Osteoblast (primary cell): ENCODE data around the gene SNRNP40. TPM values are rescaled to one million over a fixed set of nuclear protein-coding genes. Genes with fewer than 3 reads are reported as not detected.
"Not testable (repeated sequence)": the region's sequence is repeated elsewhere in the genome, so short reads cannot be mapped to it uniquely, and the experiment has no call there.

Source experiments
- DNase-seq: peaks from one replicate; pipeline ENCODE4 v3.0.0; 2011; ENCODE audit warnings: low spot score, mixed read lengths; ENCODE audit not compliant: insufficient read length; ENCODE audit errors: missing footprints
- H2AFZ ChIP-seq: 2 replicates; pipeline ENCODE4 v1.6.0; 2011; ENCODE audit warnings: mild to moderate bottlenecking, low read length
- H3K27ac ChIP-seq: 2 replicates; pipeline ENCODE4 v1.5.1; 2011; ENCODE audit warnings: mild to moderate bottlenecking, low read depth, low read length, moderate library complexity
- H3K27me3 ChIP-seq: 2 replicates; pipeline ENCODE4 v1.6.0; 2012; ENCODE audit warnings: mild to moderate bottlenecking, control low read depth, inconsistent platforms, low read length, moderate library complexity; ENCODE audit not compliant: insufficient read depth
- H3K36me3 ChIP-seq: 2 replicates; pipeline ENCODE4 v1.5.1; 2011; ENCODE audit warnings: mild to moderate bottlenecking, low read length, control low read depth, moderate library complexity; ENCODE audit not compliant: insufficient read depth
- H3K4me1 ChIP-seq: 2 replicates; pipeline ENCODE4 v1.5.1; 2011; ENCODE audit warnings: mild to moderate bottlenecking, low read length, control low read depth, moderate library complexity; ENCODE audit not compliant: insufficient read depth
- H3K4me2 ChIP-seq: 2 replicates; pipeline ENCODE4 v1.6.0; 2011; ENCODE audit warnings: mild to moderate bottlenecking, low read length; ENCODE audit not compliant: insufficient read depth
- H3K4me3 ChIP-seq: fragments of 200-600 bp; sonication (generic); 3 replicates; pipeline ENCODE4 v1.5.1; 2012; ENCODE audit warnings: mild to moderate bottlenecking, low read length, inconsistent platforms; ENCODE audit not compliant: insufficient read depth
- H3K79me2 ChIP-seq: 2 replicates; pipeline ENCODE4 v1.6.0; 2012; ENCODE audit warnings: mild to moderate bottlenecking, low read length, control low read depth, inconsistent platforms; ENCODE audit not compliant: insufficient read depth
- H3K9me3 ChIP-seq: 2 replicates; pipeline ENCODE4 v1.5.1; 2011; ENCODE audit warnings: low read depth, low read length, control low read depth
- H4K20me1 ChIP-seq: 2 replicates; pipeline ENCODE4 v1.6.0; 2012; ENCODE audit warnings: mild to moderate bottlenecking, low read length, control low read depth; ENCODE audit not compliant: insufficient read depth
- total RNA-seq: library from RNA; depleted of rRNA; stranded (reverse); fragments of >200 nt; gene quantifications from 2 replicates; pipeline ENCODE4 v1.2.3, GENCODE V29; 2012
- TF ChIP-seq, protein P1 (sequence below): IDR thresholded peaks from 2 replicates; pipeline ENCODE4 v1.5.1; 2011; ENCODE audit warnings: mild to moderate bottlenecking, low read depth, low read length, moderate library complexity; ENCODE audit errors: extremely low read depth

SNRNP40 gene
- total RNA-seq, 1 donor: 78.2 TPM

DNA sequence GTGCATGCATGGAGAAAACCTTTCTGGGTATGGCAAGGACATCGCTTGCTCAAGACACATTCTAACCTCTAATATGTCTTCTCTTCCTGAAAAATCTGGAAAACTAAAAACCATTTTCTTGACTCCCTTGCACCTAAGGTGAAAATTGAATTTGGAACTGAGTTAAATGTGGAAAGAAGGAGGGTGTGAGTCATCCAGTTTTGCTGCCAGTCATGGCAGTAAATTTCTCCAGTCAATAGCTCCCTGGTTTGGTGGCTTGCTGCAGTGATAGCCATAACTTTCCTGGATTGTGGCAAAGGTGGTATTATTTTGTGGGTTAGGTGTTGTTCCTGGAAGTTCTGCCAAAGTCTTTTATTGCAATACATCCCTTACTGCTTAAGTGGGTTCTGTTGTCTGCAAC lies 2.8 kb upstream of the SNRNP40 start:
- no peaks in the 10 kb centered on the region for H3K27me3 ChIP-seq
- H3K9me3 ChIP-seq: no peaks in the 10 kb centered on the region
- peak overlapping the region; percentile 6 for H3K4me2 ChIP-seq
- H3K27ac ChIP-seq: peak overlapping the region; percentile 5
- DNase-seq: peak; percentile 46
- H2AFZ ChIP-seq: no peak overlapping the region
- H3K4me3 ChIP-seq: no peak overlapping the region
- peaks cover 28% of the 10 kb centered on the region for H3K4me1 ChIP-seq
- no peaks in the 10 kb centered on the region for H3K36me3 ChIP-seq
- peaks cover 91% of the 10 kb centered on the region for H3K79me2 ChIP-seq
- TF ChIP-seq, protein P1, sequence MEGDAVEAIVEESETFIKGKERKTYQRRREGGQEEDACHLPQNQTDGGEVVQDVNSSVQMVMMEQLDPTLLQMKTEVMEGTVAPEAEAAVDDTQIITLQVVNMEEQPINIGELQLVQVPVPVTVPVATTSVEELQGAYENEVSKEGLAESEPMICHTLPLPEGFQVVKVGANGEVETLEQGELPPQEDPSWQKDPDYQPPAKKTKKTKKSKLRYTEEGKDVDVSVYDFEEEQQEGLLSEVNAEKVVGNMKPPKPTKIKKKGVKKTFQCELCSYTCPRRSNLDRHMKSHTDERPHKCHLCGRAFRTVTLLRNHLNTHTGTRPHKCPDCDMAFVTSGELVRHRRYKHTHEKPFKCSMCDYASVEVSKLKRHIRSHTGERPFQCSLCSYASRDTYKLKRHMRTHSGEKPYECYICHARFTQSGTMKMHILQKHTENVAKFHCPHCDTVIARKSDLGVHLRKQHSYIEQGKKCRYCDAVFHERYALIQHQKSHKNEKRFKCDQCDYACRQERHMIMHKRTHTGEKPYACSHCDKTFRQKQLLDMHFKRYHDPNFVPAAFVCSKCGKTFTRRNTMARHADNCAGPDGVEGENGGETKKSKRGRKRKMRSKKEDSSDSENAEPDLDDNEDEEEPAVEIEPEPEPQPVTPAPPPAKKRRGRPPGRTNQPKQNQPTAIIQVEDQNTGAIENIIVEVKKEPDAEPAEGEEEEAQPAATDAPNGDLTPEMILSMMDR: no peak
- peaks cover 12% of the 10 kb centered on the region for H4K20me1 ChIP-seq

DNA sequence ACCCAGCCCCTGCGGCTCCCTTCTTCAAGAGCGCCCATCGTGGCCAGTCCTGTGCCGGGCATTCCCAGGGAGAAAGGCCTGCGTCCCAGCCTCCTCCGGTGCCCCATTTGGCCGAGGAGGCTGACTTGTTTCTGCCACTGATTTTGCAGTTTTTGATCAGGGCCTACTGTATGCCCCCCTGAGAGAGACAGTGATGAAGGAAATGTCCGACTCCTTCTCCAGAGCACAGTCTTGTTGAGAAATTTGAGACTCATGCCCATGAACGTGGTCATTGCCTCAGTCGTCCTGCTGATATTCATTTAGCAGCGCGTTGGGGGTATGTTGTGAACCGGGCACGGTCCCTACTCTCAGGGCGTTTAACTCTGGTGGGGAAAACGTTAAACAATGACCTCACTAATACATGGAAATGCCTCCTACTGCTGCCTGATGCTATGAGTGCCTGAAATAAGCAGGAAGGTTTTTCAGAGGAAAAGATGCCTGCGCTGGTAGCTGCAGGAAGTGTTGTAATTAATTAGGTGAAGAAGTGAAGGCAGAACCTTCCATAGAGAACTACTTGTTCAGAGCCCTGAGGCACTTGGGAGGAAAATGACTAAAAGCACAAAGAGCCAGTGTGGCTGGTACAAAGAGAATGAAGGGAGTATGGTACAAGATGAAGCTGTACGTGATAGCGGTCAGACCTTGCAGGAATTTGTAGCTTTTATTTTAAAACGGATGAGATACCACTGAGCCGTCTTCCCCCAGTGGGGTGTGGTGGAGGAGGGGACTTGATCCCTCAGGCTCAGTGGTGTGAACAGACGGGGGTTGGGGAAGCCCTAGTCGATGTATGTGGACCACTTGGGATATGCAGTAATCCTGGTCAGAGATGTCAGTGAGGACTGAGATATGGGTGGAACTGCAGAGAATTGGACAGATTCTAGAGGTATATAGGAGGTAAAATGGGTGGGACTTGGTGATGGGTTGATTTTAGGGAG lies 974 bp upstream of the SNRNP40 start:
- Histone ChIP-seq H3K27me3 (no peaks in the 10 kb centered on the region), H3K27ac (peak overlapping the region; percentile 94), H3K4me3 (peak overlapping the region; percentile 99), H4K20me1 (peaks cover 12% of the 10 kb centered on the region), H3K9me3 (no peaks in the 10 kb centered on the region), H3K4me2 (peak overlapping the region; percentile 98), H3K79me2 (peaks cover 87% of the 10 kb centered on the region), H2AFZ (peak overlapping the region; percentile 95), H3K36me3 (peaks cover 8% of the 10 kb centered on the region), H3K4me1 (peaks cover 28% of the 10 kb centered on the region)
- TF ChIP-seq, protein P1: no peak
- DNase-seq: peak; percentile 36

DNA sequence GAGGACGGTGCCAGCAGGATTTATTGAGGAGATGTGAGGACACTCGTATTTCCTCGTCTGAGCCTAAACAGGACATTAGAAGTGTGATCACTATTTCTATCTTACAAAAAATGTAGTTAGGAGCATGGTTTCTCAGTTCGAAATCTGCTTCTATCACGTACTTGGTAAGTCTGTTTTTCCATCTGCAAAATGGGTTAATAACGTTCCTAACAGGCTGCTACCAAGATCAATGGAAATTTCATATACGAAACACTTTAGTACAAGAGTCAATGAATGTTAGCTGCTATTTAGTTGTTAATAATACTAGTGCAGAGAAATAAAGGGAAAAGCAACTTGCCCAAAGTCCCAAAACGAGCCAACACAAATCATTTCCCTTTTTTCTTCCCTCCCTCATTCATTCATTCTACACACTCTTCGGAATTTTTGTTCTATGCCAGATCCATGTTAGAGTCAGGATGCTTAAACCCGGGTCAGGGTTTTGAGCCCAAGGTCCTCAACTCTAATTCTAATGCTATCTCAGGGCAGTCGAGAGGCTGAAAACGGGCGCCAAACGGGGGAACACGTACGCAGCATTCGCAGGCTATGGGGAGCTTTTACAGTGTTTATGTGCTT lies 608 bp downstream of the SNRNP40 start:
- H3K27ac ChIP-seq: peak overlapping the region; percentile 94
- no peaks in the 10 kb centered on the region for H3K27me3 ChIP-seq
- H3K4me3 ChIP-seq: peak overlapping the region; percentile 99
- no peaks in the 10 kb centered on the region for H3K9me3 ChIP-seq
- H3K4me1 ChIP-seq: peaks cover 28% of the 10 kb centered on the region
- H3K79me2 ChIP-seq: peaks cover 72% of the 10 kb centered on the region
- TF ChIP-seq, protein P1: no peak
- H3K36me3 ChIP-seq: peaks cover 23% of the 10 kb centered on the region
- peaks cover 12% of the 10 kb centered on the region for H4K20me1 ChIP-seq
- no peak for DNase-seq
- peak overlapping the region; percentile 97 for H3K4me2 ChIP-seq
- H2AFZ ChIP-seq: peak overlapping the region; percentile 98

DNA sequence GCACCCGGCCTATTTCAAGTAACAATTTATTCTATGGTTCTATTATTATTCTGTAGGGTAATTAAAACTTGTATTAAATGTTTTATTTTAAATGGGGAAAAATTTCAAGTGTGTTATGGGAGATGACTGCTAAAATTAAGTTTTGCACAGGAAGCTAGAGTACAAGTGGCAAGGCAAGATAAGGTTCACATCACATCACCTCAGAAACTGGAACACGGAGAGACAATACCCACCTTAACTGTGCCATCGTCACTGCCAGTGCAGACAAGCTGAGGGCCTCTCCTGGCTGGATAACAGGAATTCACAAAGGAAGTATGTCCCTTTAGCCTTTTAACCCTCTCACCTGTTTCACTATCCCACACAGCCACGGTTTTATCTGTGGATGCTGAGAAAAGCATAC lies 7.6 kb downstream of the SNRNP40 start:
- H3K27me3 ChIP-seq: no peaks in the 10 kb centered on the region
- peaks cover 3% of the 10 kb centered on the region for H4K20me1 ChIP-seq
- TF ChIP-seq, protein P1: no peak
- no peak overlapping the region for H3K4me3 ChIP-seq
- no peak overlapping the region for H3K4me2 ChIP-seq
- H3K4me1 ChIP-seq: no peaks in the 10 kb centered on the region
- DNase-seq: no peak
- H3K36me3 ChIP-seq: peaks cover 76% of the 10 kb centered on the region
- H3K27ac ChIP-seq: no peak overlapping the region
- H2AFZ ChIP-seq: no peak overlapping the region
- no peaks in the 10 kb centered on the region for H3K9me3 ChIP-seq
- peaks cover 8% of the 10 kb centered on the region for H3K79me2 ChIP-seq

DNA sequence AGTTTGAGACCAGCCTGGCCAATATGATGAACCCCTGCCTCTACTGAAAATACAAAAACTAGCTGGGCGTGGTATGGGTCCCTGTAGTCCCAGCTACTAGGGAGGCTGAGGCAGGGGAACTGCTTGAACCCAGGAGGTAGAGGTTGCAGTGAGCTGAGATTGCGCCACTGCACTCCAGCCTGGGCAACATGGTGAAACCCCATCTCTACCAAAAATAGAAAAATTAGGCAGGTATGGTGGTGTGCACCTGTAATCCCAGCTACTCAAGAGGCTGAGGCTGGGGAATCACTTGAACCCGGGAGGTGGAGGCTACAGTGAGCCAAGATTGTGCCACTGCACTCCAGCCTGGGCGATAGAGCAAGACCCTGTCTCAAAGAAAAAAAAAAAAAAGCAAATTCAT lies 8.8 kb downstream of the SNRNP40 start:
- not testable (repeated sequence) for DNase-seq, H2AFZ ChIP-seq, H3K79me2 ChIP-seq, H3K27ac ChIP-seq, H3K27me3 ChIP-seq, H3K9me3 ChIP-seq, H4K20me1 ChIP-seq, H3K4me3 ChIP-seq, H3K4me1 ChIP-seq, H3K4me2 ChIP-seq
- H3K36me3 ChIP-seq: peaks cover 76% of the 10 kb centered on the region
